Osteocyte (in vitro differentiated cells): ENCODE measurements around the gene SH3RF1. TPM values are rescaled to one million over a fixed set of nuclear protein-coding genes. Genes with fewer than 3 reads are reported as not detected.
A peak's percentile ranks its signal among the peaks of the same experiment; 100 is the strongest.

ENCODE experiments used
- DNase-seq: peaks from one replicate; pipeline ENCODE4 v3.0.0; 2021; ENCODE audit warnings: mixed read lengths; ENCODE audit not compliant: unreplicated experiment; ENCODE audit errors: extremely low spot score
- H3K27ac Mint-ChIP-seq: one replicate; pipeline ENCODE4 v1.8.0; 2021; ENCODE audit warnings: mild to moderate bottlenecking, mixed read lengths; ENCODE audit not compliant: unreplicated experiment
- H3K27me3 Mint-ChIP-seq: one replicate; pipeline ENCODE4 v1.8.0; 2021; ENCODE audit warnings: mixed read lengths; ENCODE audit not compliant: unreplicated experiment
- H3K36me3 Mint-ChIP-seq: one replicate; pipeline ENCODE4 v1.8.0; 2021; ENCODE audit warnings: mixed read lengths; ENCODE audit not compliant: unreplicated experiment
- H3K4me1 Mint-ChIP-seq: one replicate; pipeline ENCODE4 v1.8.0; 2021; ENCODE audit warnings: mixed read lengths; ENCODE audit not compliant: unreplicated experiment
- H3K4me3 Mint-ChIP-seq: one replicate; pipeline ENCODE4 v1.8.0; 2021; ENCODE audit warnings: mild to moderate bottlenecking, moderate library complexity, mixed read lengths; ENCODE audit not compliant: unreplicated experiment
- H3K9me3 Mint-ChIP-seq: one replicate; pipeline ENCODE4 v1.8.0; 2021; ENCODE audit warnings: mixed read lengths; ENCODE audit not compliant: unreplicated experiment
- CTCF ChIP-seq: fragments of 200-600 bp; sonication (generic); IDR thresholded peaks from 2 replicates; pipeline ENCODE4 v1.5.0; 2021; ENCODE audit warnings: antibody characterized with exemption, mild to moderate bottlenecking, moderate library complexity
- total RNA-seq: library from RNA; stranded (reverse); gene quantifications from 2 replicates; pipeline ENCODE4 v1.2.1, GENCODE V29; 2021

The SH3RF1 gene
- total RNA-seq, 1 donor from 2014 or later, result 31.8 TPM

DNA sequence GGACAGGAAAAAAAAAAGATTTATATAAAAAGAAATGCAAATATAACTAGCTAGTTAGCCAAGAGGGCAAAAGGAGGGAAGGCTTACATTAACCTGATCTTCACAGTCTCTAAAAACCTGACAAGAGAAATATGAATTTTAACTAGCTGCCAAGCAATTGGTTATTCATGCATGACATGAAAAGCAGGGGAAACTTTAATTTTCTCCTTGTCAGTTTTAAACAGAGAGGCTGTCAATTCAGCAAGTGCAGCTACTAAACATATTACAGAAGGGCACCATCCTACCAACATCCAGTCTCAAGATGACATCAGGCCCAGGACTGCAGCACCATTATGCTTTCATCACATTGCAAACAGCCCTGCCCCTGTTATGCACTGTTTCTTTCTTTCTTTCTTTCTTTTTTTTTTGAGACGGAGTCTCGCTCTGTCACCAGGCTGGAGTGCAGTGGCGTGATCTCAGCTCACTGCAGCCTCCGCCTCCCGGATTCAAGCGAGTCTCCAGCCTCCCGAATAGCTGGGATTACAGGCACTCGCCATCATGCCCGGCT is 221.8 kb downstream of the SH3RF1 start:
- Mint-ChIP-seq H3K9me3 (no peaks in the 10 kb centered on the region), H3K4me3 (no peak overlapping the region), H3K27ac (no peak overlapping the region), H3K4me1 (peaks cover 3% of the 10 kb centered on the region), H3K27me3 (no peaks in the 10 kb centered on the region), H3K36me3 (no peaks in the 10 kb centered on the region)
- TF ChIP-seq CTCF, result no peak
- no peak for DNase-seq

GRCh38 chr4:169047956-169048355 is 222.8 kb downstream of the SH3RF1 start:
- no peaks in the 10 kb centered on the region for H3K27me3 Mint-ChIP-seq
- TF ChIP-seq CTCF, result no peak
- DNase-seq, result no peak
- H3K9me3 Mint-ChIP-seq, result no peaks in the 10 kb centered on the region
- peaks cover 3% of the 10 kb centered on the region for H3K4me1 Mint-ChIP-seq
- H3K4me3 Mint-ChIP-seq, result no peak overlapping the region
- H3K36me3 Mint-ChIP-seq, result no peaks in the 10 kb centered on the region
- H3K27ac Mint-ChIP-seq, result no peak overlapping the region

DNA sequence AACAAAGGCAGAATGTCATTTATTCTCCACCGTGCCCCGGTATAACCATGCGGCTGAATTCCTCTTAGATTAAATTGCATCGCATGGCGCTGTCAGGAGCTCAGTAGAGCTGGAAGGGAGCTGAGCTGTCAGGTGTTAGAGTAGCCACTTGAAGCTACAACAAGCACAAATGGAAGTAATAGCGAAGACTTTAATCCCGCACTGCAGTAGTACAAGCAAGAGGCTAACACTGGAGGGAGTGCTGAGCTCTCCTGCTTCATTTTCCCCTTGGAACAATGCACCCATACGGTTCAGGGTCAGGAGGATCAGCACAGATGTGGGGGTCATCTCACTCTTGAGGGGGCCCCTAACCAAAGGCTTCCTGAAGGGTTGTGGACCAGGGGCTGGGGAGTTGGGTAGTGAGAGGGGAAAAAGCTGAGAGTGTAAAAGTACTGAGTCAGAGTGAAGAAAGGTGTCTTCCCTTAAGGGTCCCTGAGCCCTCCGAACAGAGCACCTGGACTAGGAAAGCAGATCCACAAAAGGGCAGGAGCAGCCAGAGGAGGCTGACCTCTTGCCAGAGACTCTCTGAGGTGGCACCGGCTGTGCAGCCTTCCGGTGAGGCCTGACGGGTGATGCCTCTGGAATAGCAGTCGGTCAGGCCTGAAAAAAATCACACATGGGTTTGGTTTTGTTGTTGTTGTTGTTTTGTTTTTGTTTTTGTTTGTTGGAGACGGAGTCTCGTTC is 224.7 kb downstream of the SH3RF1 start:
- DNase-seq, result no peak
- Mint-ChIP-seq H3K4me1 (peaks cover 3% of the 10 kb centered on the region), H3K9me3 (no peaks in the 10 kb centered on the region), H3K27ac (no peak overlapping the region), H3K4me3 (no peak overlapping the region), H3K27me3 (no peaks in the 10 kb centered on the region), H3K36me3 (no peaks in the 10 kb centered on the region)
- peak; percentile 24 for TF ChIP-seq CTCF

DNA sequence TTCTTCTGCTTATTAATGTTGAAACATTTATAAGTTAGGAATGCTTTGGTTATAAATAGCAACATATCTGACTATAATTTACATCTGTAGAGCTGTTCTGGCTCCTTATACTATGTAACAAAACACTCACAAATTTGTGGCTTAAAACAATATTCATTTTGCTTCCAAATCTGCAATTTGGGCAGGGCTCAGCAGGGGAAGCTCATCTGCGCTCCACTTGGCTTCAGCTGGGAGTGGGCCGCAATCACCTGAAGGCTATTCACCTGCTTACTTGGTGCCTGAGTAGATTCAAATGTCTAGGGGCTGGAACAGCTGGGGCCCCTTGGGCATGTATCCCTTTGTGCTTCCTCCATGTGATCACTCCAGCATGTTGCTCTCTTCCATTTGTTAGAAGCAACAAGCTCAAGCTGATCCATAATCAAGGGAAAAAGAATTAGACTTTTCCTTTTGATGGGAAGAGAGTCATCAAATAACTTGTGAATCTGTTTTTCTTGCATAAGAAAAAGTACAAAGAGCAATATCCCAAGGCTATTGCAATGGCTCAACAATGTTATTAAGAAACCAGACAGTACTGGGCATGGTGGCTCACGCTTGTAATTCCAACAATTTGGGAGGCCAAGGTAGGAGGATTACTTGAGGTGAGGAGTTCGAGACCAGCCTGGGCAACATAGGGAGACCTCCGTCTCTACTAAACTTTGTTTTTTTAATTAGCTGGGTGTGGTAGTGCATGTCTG is 225.9 kb downstream of the SH3RF1 start:
- H3K27me3 Mint-ChIP-seq, result no peaks in the 10 kb centered on the region
- peaks cover 3% of the 10 kb centered on the region for H3K4me1 Mint-ChIP-seq
- H3K27ac Mint-ChIP-seq, result no peak overlapping the region
- no peak overlapping the region for H3K4me3 Mint-ChIP-seq
- no peaks in the 10 kb centered on the region for H3K36me3 Mint-ChIP-seq
- no peak for TF ChIP-seq CTCF
- no peak for DNase-seq
- no peaks in the 10 kb centered on the region for H3K9me3 Mint-ChIP-seq
